HepG2 (cell line): ENCODE measurements around the gene TSPAN15. TPM values are rescaled to one million over a fixed set of nuclear protein-coding genes. Genes with fewer than 3 reads are reported as not detected.

Source experiments
- AGO1 ChIP-seq: fragments of 200-400 bp; formaldehyde crosslinking; IDR thresholded peaks from 2 replicates; pipeline ENCODE4 v1.6.1; 2017; ENCODE audit warnings: mild to moderate bottlenecking, low read depth, low read length, moderate library complexity; ENCODE audit not compliant: poor library complexity, severe bottlenecking
- ARID4A ChIP-seq: sonication (generic); formaldehyde crosslinking; IDR thresholded peaks from 2 replicates; pipeline ENCODE4 v1.5.0; 2020; ENCODE audit warnings: mild to moderate bottlenecking, missing genetic modification reagents, borderline replicate concordance
- EED ChIP-seq: sonication (generic); formaldehyde crosslinking; IDR thresholded peaks from 2 replicates; pipeline ENCODE4 v1.5.0; 2020; ENCODE audit warnings: mild to moderate bottlenecking, missing genetic modification reagents
- EP300 ChIP-seq, 3 experiments: sonication (generic) in 1 of 3; formaldehyde crosslinking in 1 of 3; IDR thresholded peaks; 2 replicates each; pipeline versions ENCODE4 v1.5.1 to v1.6.1; 2011 to 2020; ENCODE audit warnings: low read depth in 2 of 3, low read length in 2 of 3, borderline replicate concordance in 1 of 3, improper control_type of control experiment in 1 of 3, mild to moderate bottlenecking in 1 of 3, missing genetic modification reagents in 1 of 3, moderate library complexity in 1 of 3
- HMGA1 ChIP-seq: sonication (generic); formaldehyde crosslinking; conservative IDR thresholded peaks from 2 replicates; pipeline ENCODE4 v1.4.0; 2020; ENCODE audit warnings: missing genetic modification reagents
- KDM5B ChIP-seq: sonication (generic); formaldehyde crosslinking; IDR thresholded peaks from 2 replicates; pipeline ENCODE4 v1.4.0; 2020; ENCODE audit warnings: missing genetic modification reagents, mild to moderate bottlenecking, borderline replicate concordance
- KDM6A ChIP-seq: IDR thresholded peaks from 2 replicates; pipeline ENCODE4 v1.6.1; 2016; ENCODE audit warnings: low read depth
- MLLT10 ChIP-seq: sonication (generic); formaldehyde crosslinking; IDR thresholded peaks from 2 replicates; pipeline ENCODE4 v1.4.0; 2020; ENCODE audit warnings: missing genetic modification reagents
- MLX ChIP-seq: IDR thresholded peaks from 2 replicates; pipeline ENCODE4 v1.6.1; 2016
- PHB2 ChIP-seq: fragments of 450-650 bp; IDR thresholded peaks from 2 replicates; pipeline ENCODE4 v1.6.1; 2018; ENCODE audit not compliant: partially characterized antibody
- PLSCR1 ChIP-seq: sonication (generic); formaldehyde crosslinking; IDR thresholded peaks from 2 replicates; pipeline ENCODE4 v1.5.0; 2020; ENCODE audit warnings: missing genetic modification reagents, mild to moderate bottlenecking, borderline replicate concordance
- SIX4 ChIP-seq: sonication (generic); formaldehyde crosslinking; IDR thresholded peaks from 2 replicates; pipeline ENCODE4 v1.4.0; 2020; ENCODE audit warnings: missing genetic modification reagents
- TARDBP ChIP-seq: sonication (generic); formaldehyde crosslinking; IDR thresholded peaks from 2 replicates; pipeline ENCODE4 v1.8.0; 2022; ENCODE audit warnings: mild to moderate bottlenecking, missing genetic modification reagents
- THAP11 ChIP-seq: IDR thresholded peaks from 2 replicates; pipeline ENCODE4 v1.6.1; 2016; ENCODE audit warnings: missing biosample characterization, missing genetic modification reagents
- ZBTB21 ChIP-seq: sonication (generic); formaldehyde crosslinking; IDR thresholded peaks from 2 replicates; pipeline ENCODE4 v1.4.0; 2020; ENCODE audit warnings: missing genetic modification reagents
- ZGPAT ChIP-seq: IDR thresholded peaks from 2 replicates; pipeline ENCODE4 v1.6.1; 2016; ENCODE audit warnings: mild to moderate bottlenecking
- ZNF207 ChIP-seq: fragments of 450-650 bp; IDR thresholded peaks from 2 replicates; pipeline ENCODE4 v1.6.1; 2016; ENCODE audit warnings: antibody characterized with exemption, borderline replicate concordance
- ZNF224 ChIP-seq: sonication (generic); formaldehyde crosslinking; IDR thresholded peaks from 2 replicates; pipeline ENCODE4 v1.5.0; 2020; ENCODE audit warnings: mild to moderate bottlenecking, missing genetic modification reagents
- ZNF660 ChIP-seq: sonication (generic); formaldehyde crosslinking; IDR thresholded peaks from 2 replicates; pipeline ENCODE4 v1.5.1; 2020; ENCODE audit warnings: mild to moderate bottlenecking, low read depth, missing genetic modification reagents, borderline replicate concordance
- ZNF770 ChIP-seq: sonication (generic); formaldehyde crosslinking; IDR thresholded peaks from 2 replicates; pipeline ENCODE4 v1.5.0; 2020; ENCODE audit warnings: mild to moderate bottlenecking, missing genetic modification reagents
- polyA plus RNA-seq, 8 experiments: library from polyadenylated mRNA; depleted of rRNA in 3 of 8; stranded (reverse) in 7 of 8; unstranded in 1 of 8; fragments of >200 nt; fragmentation: Illumina TruSeq in 4 of 8; extraction: Trizol in 4 of 8; gene quantifications; 2 replicates each; pipeline versions ENCODE4 v1.2.1 to v1.2.3, GENCODE V29; 2011 to 2016; ENCODE audit warnings: low read depth in 4 of 8, missing spikeins in 1 of 8, mixed read lengths in 1 of 8; ENCODE audit not compliant: insufficient read depth in 1 of 8
- total RNA-seq, 5 experiments: library from RNA; depleted of rRNA; stranded (reverse); fragments of >200 nt; fragmentation: Illumina TruSeq; extraction: Trizol; gene quantifications; 2 replicates each; pipeline ENCODE4 v1.2.3, GENCODE V29; 2016; ENCODE audit warnings: low read depth in 1 of 5

The TSPAN15 gene
- total and polyA plus RNA-seq, 2 of the 13 experiments (the other 11 are each of a cell fraction or from before 2014, with no cell fraction given), result 0.27 to 3.2 TPM

- TF ChIP-seq EP300 (IDR thresholded peaks at IDR 0.05; ENCODE audit: low read depth in 2 of 2, low read length in 2 of 2), result peak in 1 of 2 experiments; percentile 85; a peak in 1 of 4 replicates
- TF ChIP-seq EP300 (CRISPR knock-in tag; IDR thresholded peaks at IDR 0.05; ENCODE audit: borderline replicate concordance), result peak; percentile 90
- no peak for TF ChIP-seq EED (CRISPR knock-in tag)
- no peak for TF ChIP-seq ZNF660 (CRISPR knock-in tag)
- peak; percentile 50; the same call in 1 of the 2 replicates for TF ChIP-seq KDM6A
- TF ChIP-seq MLX (CRISPR knock-in tag), result peak; percentile 100
- 0 out of 2 replicates have a peak, but pooled peaks have one; percentile 28 for TF ChIP-seq ZBTB21 (CRISPR knock-in tag)
- TF ChIP-seq ZNF770 (CRISPR knock-in tag), result no peak
- TF ChIP-seq AGO1, result no peak
- TF ChIP-seq SIX4, result peak; percentile 48; the same call in 1 of the 2 replicates
- no peak for TF ChIP-seq KDM5B
- TF ChIP-seq MLLT10 (CRISPR knock-in tag), result no peak
- no peak for TF ChIP-seq HMGA1
- TF ChIP-seq THAP11 (CRISPR knock-in tag), result peak; percentile 73
- TF ChIP-seq TARDBP (CRISPR knock-in tag), result peak; percentile 95; the same call in 1 of the 2 replicates
- TF ChIP-seq PLSCR1 (CRISPR knock-in tag), result no peak
- TF ChIP-seq ZGPAT, result peak; percentile 85
- no peak for TF ChIP-seq ZNF207
- no peak for TF ChIP-seq PHB2
- TF ChIP-seq ARID4A, result peak; percentile 30; the same call in 1 of the 2 replicates
- no peak for TF ChIP-seq ZNF224 (CRISPR knock-in tag)
These were observed 25.6 kb upstream of the TSPAN15 start (continued) for GRCh38 chr10:69425511-69426298.
